Gastrocnemius medialis (tissue), 4 donors: ENCODE measurements around the gene SSR4. TPM values are rescaled to one million over a fixed set of nuclear protein-coding genes. Genes with fewer than 3 reads are reported as not detected.

Source experiments
- ATAC-seq, 2 donors: fragments of 150-250 bp; one replicate each; pipeline ENCODE4 v1.9.1; 2016
- DNase-seq, 2 donors: peaks; one replicate each; pipeline ENCODE4 v3.0.0-alpha.2; 2019
- H3K27ac ChIP-seq, 4 donors: fragments of 200-600 bp; sonication (generic); 1 replicate in 1 of 4; 2 replicates in 3 of 4; pipeline ENCODE4 v1.5.1; 2016 to 2018; ENCODE audit warnings: mild to moderate bottlenecking in 2 of 4, moderate library complexity in 1 of 4
- H3K27me3 ChIP-seq, 3 donors: fragments of 200-600 bp; sonication (generic) in 2 of 3; 1 replicate in 1 of 3; 2 replicates in 2 of 3; pipeline versions ENCODE4 v1.5.1 to v1.6.0; 2016 to 2019; ENCODE audit warnings: mild to moderate bottlenecking in 1 of 3, moderate library complexity in 1 of 3
- H3K36me3 ChIP-seq, 2 donors: fragments of 200-600 bp; sonication (generic) in 1 of 2; one replicate each; pipeline ENCODE4 v1.5.1; 2017 to 2018
- H3K4me1 ChIP-seq, 2 donors: fragments of 200-600 bp; sonication (generic) in 1 of 2; one replicate each; pipeline ENCODE4 v1.5.1; 2016 to 2017; ENCODE audit warnings: mild to moderate bottlenecking in 2 of 2
- H3K4me3 ChIP-seq, 4 donors: fragments of 200-600 bp; sonication (generic) in 3 of 4; 1 replicate in 1 of 4; 2 replicates in 3 of 4; pipeline ENCODE4 v1.5.1; 2016 to 2019; ENCODE audit warnings: mild to moderate bottlenecking in 2 of 4
- H3K9me3 ChIP-seq, 3 donors: fragments of 200-600 bp; sonication (generic) in 2 of 3; 1 replicate in 1 of 3; 2 replicates in 2 of 3; pipeline ENCODE4 v1.5.1; 2016 to 2019
- POLR2A ChIP-seq, 2 donors: fragments of 450-650 bp; IDR thresholded peaks; one replicate each; pipeline ENCODE4 v1.6.1; 2017; ENCODE audit warnings: antibody characterized with exemption in 2 of 2, mild to moderate bottlenecking in 2 of 2, moderate library complexity in 2 of 2
- in situ Hi-C, 4 donors: fragments of 200-750 bp; cut with MboI; loops; one replicate each; pipeline versions ENCODE4 v1.15.0 to v1.8.0; 2017; ENCODE audit warnings: low sequenced_read_pairs in 4 of 4
- intact Hi-C: fragments of 100-400 bp; cut with DNase I; formaldehyde crosslinking; loops from one replicate; pipeline ENCODE4 v1.15.1; 2023; ENCODE audit warnings: low total_unique reads
- total RNA-seq, 4 donors: library from RNA; depleted of rRNA; stranded (reverse); fragments of >200 nt; gene quantifications; one replicate each; pipeline versions ENCODE4 v1.1.0 to v1.2.3, GENCODE V29; 2016
- TF ChIP-seq, protein P1 (sequence below), 5 experiments: fragments of 450-650 bp in 3 of 5; fragments of 200-600 bp in 2 of 5; sonication (generic) in 2 of 5; IDR thresholded peaks in 4 of 5; conservative IDR thresholded peaks in 1 of 5; 1 replicate in 4 of 5; 2 replicates in 1 of 5; pipeline ENCODE4 v1.5.1; 2016 to 2019; ENCODE audit warnings: antibody characterized with exemption in 5 of 5, mild to moderate bottlenecking in 3 of 5, moderate library complexity in 3 of 5

The SSR4 gene
- total RNA-seq, 4 donors from 2014 or later: 73.9 to 111 (median 93.4) TPM

DNA sequence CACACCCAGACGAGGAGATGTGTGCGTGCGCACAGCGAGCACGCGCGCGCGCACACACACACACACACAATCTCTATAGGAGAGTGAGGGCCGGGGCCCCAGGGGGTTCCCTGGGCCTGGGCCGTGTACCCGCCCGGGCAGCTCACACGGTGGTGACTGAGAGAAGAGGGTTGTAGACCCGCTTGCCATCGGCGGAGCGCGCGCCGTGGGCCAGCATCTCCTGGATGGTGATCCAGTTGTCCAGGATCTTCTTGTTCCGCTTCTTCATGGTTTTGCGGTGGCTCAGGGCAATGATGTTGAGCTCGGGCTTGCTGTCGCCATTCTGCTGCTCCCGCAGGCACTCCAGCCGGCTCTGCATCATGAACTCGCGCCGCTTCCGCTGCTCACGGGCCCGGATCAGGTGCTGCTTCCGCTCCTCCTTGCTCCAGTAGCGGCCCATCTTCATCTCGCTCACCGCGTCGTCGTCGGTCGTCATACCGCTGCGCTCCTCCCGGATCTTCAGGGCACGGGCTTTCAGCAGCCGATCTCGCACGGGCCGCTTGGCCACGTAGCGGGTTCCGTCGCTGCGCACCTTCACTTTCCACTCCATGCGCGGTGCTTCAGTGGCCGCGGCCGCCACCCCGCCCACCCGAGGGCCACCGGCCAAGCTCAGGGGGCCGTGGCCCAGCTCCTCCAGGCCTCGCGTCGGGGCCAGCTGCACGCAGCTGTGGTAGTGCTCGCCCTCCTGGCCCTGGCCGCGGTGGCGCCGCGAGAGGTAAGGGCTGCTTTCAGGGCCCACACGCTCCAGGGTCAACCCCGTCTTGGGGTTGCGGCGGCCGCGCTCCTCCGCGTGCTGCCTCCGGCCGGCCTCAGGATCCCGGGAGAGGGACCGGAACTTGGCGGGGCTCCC lies 9.0 kb downstream of the SSR4 start:
- Histone ChIP-seq H3K4me3 (no peak overlapping the region), H3K9me3 (no peaks in the 10 kb centered on the region), H3K36me3 (no peaks in the 10 kb centered on the region), H3K27me3 (no peaks in the 10 kb centered on the region), H3K4me1 (no peaks in the 10 kb centered on the region), H3K27ac (no peak overlapping the region)
- intact Hi-C loops (no loop called here), in situ Hi-C loops (no loop called here)
- DNase-seq: no peak
- no peak for ATAC-seq
- TF ChIP-seq POLR2A (IDR thresholded peaks at IDR 0.05): no peak
- TF ChIP-seq, protein P1, sequence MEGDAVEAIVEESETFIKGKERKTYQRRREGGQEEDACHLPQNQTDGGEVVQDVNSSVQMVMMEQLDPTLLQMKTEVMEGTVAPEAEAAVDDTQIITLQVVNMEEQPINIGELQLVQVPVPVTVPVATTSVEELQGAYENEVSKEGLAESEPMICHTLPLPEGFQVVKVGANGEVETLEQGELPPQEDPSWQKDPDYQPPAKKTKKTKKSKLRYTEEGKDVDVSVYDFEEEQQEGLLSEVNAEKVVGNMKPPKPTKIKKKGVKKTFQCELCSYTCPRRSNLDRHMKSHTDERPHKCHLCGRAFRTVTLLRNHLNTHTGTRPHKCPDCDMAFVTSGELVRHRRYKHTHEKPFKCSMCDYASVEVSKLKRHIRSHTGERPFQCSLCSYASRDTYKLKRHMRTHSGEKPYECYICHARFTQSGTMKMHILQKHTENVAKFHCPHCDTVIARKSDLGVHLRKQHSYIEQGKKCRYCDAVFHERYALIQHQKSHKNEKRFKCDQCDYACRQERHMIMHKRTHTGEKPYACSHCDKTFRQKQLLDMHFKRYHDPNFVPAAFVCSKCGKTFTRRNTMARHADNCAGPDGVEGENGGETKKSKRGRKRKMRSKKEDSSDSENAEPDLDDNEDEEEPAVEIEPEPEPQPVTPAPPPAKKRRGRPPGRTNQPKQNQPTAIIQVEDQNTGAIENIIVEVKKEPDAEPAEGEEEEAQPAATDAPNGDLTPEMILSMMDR (IDR thresholded peaks at IDR 0.05 in 4 of 5, conservative IDR thresholded peaks at IDR 0.05 in 1 of 5): no peak

DNA sequence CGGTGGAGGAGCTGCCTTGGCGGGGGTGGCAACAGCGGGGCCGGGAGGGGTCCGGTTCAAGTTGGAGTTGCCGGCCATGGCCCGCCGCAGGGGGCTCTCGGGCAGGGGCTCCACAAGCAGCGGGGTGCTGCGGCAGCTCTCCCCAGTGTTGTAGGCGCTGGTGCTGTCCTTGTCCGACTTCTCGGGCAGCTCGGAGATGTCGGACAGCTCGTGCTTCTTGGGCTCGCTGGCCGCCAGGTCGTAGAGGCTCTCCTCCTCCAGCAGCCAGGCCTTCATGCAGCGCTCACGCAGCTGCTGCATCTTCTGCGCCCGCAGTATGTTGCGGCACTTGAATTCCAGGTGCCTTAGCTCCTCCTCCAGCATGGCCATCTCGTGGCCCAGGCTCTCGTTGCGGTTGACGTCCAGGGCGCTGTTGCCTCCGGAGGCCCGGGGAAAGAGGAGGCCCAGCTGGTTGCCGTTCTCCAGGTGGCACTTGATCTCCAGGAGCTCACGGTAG lies 9.7 kb downstream of the SSR4 start:
- Histone ChIP-seq H3K27me3 (no peaks in the 10 kb centered on the region), H3K4me1 (no peaks in the 10 kb centered on the region), H3K27ac (no peak overlapping the region), H3K9me3 (no peaks in the 10 kb centered on the region), H3K4me3 (no peak overlapping the region), H3K36me3 (no peaks in the 10 kb centered on the region)
- ATAC-seq (no peak), DNase-seq (no peak)
- in situ Hi-C loops (no loop called here), intact Hi-C loops (no loop called here)
- TF ChIP-seq, protein P1 (IDR thresholded peaks at IDR 0.05 in 4 of 5, conservative IDR thresholded peaks at IDR 0.05 in 1 of 5): no peak
- TF ChIP-seq POLR2A (IDR thresholded peaks at IDR 0.05): no peak

GRCh38 chrX:153804621-153805020 lies 10.2 kb downstream of the SSR4 start:
- H3K9me3 ChIP-seq: no peaks in the 10 kb centered on the region
- no peaks in the 10 kb centered on the region for H3K27me3 ChIP-seq
- intact Hi-C loops (no loop called here), in situ Hi-C loops (no loop called here)
- no peak overlapping the region for H3K4me3 ChIP-seq
- H3K4me1 ChIP-seq: no peaks in the 10 kb centered on the region
- no peaks in the 10 kb centered on the region for H3K36me3 ChIP-seq
- TF ChIP-seq POLR2A (IDR thresholded peaks at IDR 0.05): no peak
- TF ChIP-seq, protein P1 (IDR thresholded peaks at IDR 0.05 in 4 of 5, conservative IDR thresholded peaks at IDR 0.05 in 1 of 5): no peak
- ATAC-seq: no peak
- DNase-seq: no peak
- H3K27ac ChIP-seq: no peak overlapping the region

DNA sequence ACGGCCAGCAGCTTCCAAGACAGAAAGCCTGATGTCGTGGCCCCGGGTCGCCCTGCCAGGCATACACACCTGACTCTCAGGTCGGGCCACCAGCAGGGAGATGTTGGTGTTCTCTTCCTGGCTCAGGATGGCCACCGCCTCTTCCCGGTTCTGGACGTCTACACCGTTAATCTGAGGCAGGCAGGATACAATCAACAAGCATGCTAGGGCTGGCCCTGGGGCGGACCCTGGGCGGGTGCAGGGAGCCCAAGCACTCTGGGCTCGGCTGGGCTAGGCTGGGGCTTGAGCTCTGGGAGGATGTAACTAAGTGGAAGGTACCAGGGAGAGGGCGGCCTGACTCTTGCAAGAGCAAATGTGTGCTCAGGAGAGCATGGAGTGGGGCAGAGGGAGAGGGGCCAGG lies 11.0 kb downstream of the SSR4 start:
- intact Hi-C loops: no loop called here
- Histone ChIP-seq H3K36me3 (no peaks in the 10 kb centered on the region), H3K27me3 (no peaks in the 10 kb centered on the region), H3K27ac (no peak overlapping the region), H3K4me3 (no peak overlapping the region), H3K9me3 (no peaks in the 10 kb centered on the region), H3K4me1 (no peaks in the 10 kb centered on the region)
- ATAC-seq (no peak), DNase-seq (no peak)
- in situ Hi-C loops: no loop called here
- TF ChIP-seq, protein P1 (IDR thresholded peaks at IDR 0.05 in 4 of 5, conservative IDR thresholded peaks at IDR 0.05 in 1 of 5): no peak
